Rectal smooth muscle tissue (tissue), 1 donor: Measurements from ENCODE around the gene KPRP.

ENCODE experiments used
- H3K27ac ChIP-seq: one replicate; pipeline ENCODE4 v1.7.0; 2013; ENCODE audit warnings: low read depth, low read length, inconsistent platforms
- H3K27me3 ChIP-seq: one replicate; pipeline ENCODE4 v1.7.0; 2013; ENCODE audit warnings: low read length; ENCODE audit not compliant: control insufficient read depth, insufficient read depth
- H3K36me3 ChIP-seq: one replicate; pipeline ENCODE4 v1.7.0; 2013; ENCODE audit warnings: low read length; ENCODE audit not compliant: control insufficient read depth, insufficient read depth
- H3K4me1 ChIP-seq: one replicate; pipeline ENCODE4 v1.7.0; 2013; ENCODE audit warnings: low read length; ENCODE audit not compliant: control insufficient read depth, insufficient read depth
- H3K4me3 ChIP-seq: one replicate; pipeline ENCODE4 v1.7.0; 2013; ENCODE audit warnings: low read length
- H3K9ac ChIP-seq: one replicate; pipeline ENCODE4 v1.7.0; 2013; ENCODE audit warnings: low read length

The KPRP gene

GRCh38 chr1:152753586-152753985 lies 4.2 kb upstream of the KPRP start:
- Histone ChIP-seq H3K27me3 (no peaks in the 10 kb centered on the region), H3K27ac (no peak overlapping the region), H3K4me3 (no peak overlapping the region), H3K4me1 (no peaks in the 10 kb centered on the region), H3K9ac (no peak overlapping the region), H3K36me3 (no peaks in the 10 kb centered on the region)

GRCh38 chr1:152756872-152757271 lies 953 bp upstream of the KPRP start:
- Histone ChIP-seq H3K9ac (no peak overlapping the region), H3K36me3 (no peaks in the 10 kb centered on the region), H3K27me3 (no peaks in the 10 kb centered on the region), H3K27ac (no peak overlapping the region), H3K4me1 (no peaks in the 10 kb centered on the region), H3K4me3 (no peak overlapping the region)

GRCh38 chr1:152758636-152759035 lies 811 bp downstream of the KPRP start:
- Histone ChIP-seq H3K36me3 (no peaks in the 10 kb centered on the region), H3K9ac (no peak overlapping the region), H3K4me3 (no peak overlapping the region), H3K27me3 (no peaks in the 10 kb centered on the region), H3K27ac (no peak overlapping the region), H3K4me1 (no peaks in the 10 kb centered on the region)

- Histone ChIP-seq H3K9ac (no peak overlapping the region), H3K4me3 (no peak overlapping the region), H3K36me3 (no peaks in the 10 kb centered on the region), H3K27me3 (no peaks in the 10 kb centered on the region), H3K4me1 (no peaks in the 10 kb centered on the region), H3K27ac (no peak overlapping the region)
These were observed 1.8 kb downstream of the KPRP start for GRCh38 chr1:152759453-152760173.

GRCh38 chr1:152760551-152761190 lies 2.8 kb downstream of the KPRP start:
- Histone ChIP-seq H3K27me3 (no peaks in the 10 kb centered on the region), H3K9ac (no peak overlapping the region), H3K4me1 (no peaks in the 10 kb centered on the region), H3K4me3 (no peak overlapping the region), H3K36me3 (no peaks in the 10 kb centered on the region), H3K27ac (no peak overlapping the region)

- Histone ChIP-seq H3K4me1 (no peaks in the 10 kb centered on the region), H3K36me3 (no peaks in the 10 kb centered on the region), H3K9ac (no peak overlapping the region), H3K27me3 (no peaks in the 10 kb centered on the region), H3K4me3 (no peak overlapping the region), H3K27ac (no peak overlapping the region)
These were observed 3.9 kb downstream of the KPRP start for GRCh38 chr1:152761609-152762213.

- H3K4me3 ChIP-seq: no peak overlapping the region
- no peaks in the 10 kb centered on the region for H3K4me1 ChIP-seq
- no peak overlapping the region for H3K27ac ChIP-seq
- no peaks in the 10 kb centered on the region for H3K36me3 ChIP-seq
- H3K9ac ChIP-seq: no peak overlapping the region
- no peaks in the 10 kb centered on the region for H3K27me3 ChIP-seq
These were observed 11.2 kb downstream of the KPRP start for GRCh38 chr1:152768847-152769533.

GRCh38 chr1:152770411-152770810 lies 12.6 kb downstream of the KPRP start:
- Histone ChIP-seq H3K27ac (no peak overlapping the region), H3K36me3 (no peaks in the 10 kb centered on the region), H3K27me3 (no peaks in the 10 kb centered on the region), H3K4me3 (no peak overlapping the region), H3K9ac (no peak overlapping the region), H3K4me1 (no peaks in the 10 kb centered on the region)

- no peaks in the 10 kb centered on the region for H3K4me1 ChIP-seq
- H3K9ac ChIP-seq: no peak within 1 kb of the TSS
These were observed 17.1 kb downstream of the KPRP start, which contains the start of gene LCE1F for GRCh38 chr1:152774875-152775274. Gene LCE1F, plus strand, starts transcription at chr1:152775140. Its CDS starts 1,232 bp downstream, at chr1:152776372.

GRCh38 chr1:152776361-152776760 lies 18.5 kb downstream of the KPRP start:
- Histone ChIP-seq H3K4me3 (no peak overlapping the region), H3K9ac (no peak overlapping the region), H3K36me3 (no peaks in the 10 kb centered on the region), H3K4me1 (no peaks in the 10 kb centered on the region), H3K27ac (no peak overlapping the region), H3K27me3 (no peaks in the 10 kb centered on the region)

More at GRCh38 chr1:152774875-152775274, 17.1 kb downstream of the KPRP start, which contains the start of gene LCE1F:
- Histone ChIP-seq H3K4me3 (no peak within 1 kb of the TSS), H3K27ac (no peak within 1 kb of the TSS), H3K36me3 (no peaks in the 10 kb centered on the region), H3K27me3 (no peaks in the 10 kb centered on the region)

- H3K4me1 ChIP-seq: no peaks in the 10 kb centered on the region
- H3K27me3 ChIP-seq: no peaks in the 10 kb centered on the region
- no peak overlapping the region for H3K4me3 ChIP-seq
- no peak overlapping the region for H3K27ac ChIP-seq
- no peak overlapping the region for H3K9ac ChIP-seq
- H3K36me3 ChIP-seq: no peaks in the 10 kb centered on the region
These were observed 19.8 kb downstream of the KPRP start for GRCh38 chr1:152777510-152778137.

- Histone ChIP-seq H3K4me3 (no peak overlapping the region), H3K9ac (no peak overlapping the region), H3K4me1 (no peaks in the 10 kb centered on the region), H3K36me3 (no peaks in the 10 kb centered on the region), H3K27ac (no peak overlapping the region), H3K27me3 (no peaks in the 10 kb centered on the region)
These were observed 25.3 kb downstream of the KPRP start for GRCh38 chr1:152783095-152783494.
